SK-N-SH treated with all-trans-retinoic acid at 6 μM for 48 hours (cell line): Measurements from ENCODE around the gene ATP2B3.

Experiments
- ARNTL ChIP-seq: fragments of 450-650 bp; formaldehyde crosslinking; IDR thresholded peaks from 2 replicates; pipeline ENCODE4 v1.5.0; 2020; ENCODE audit warnings: low read depth, mild to moderate bottlenecking, moderate library complexity, borderline replicate concordance
- PATZ1 ChIP-seq: fragments of 250-450 bp; sonication (Bioruptor Pico); IDR thresholded peaks from 2 replicates; pipeline ENCODE4 v1.8.0; 2020; ENCODE audit warnings: mild to moderate bottlenecking, moderate library complexity, borderline replicate concordance
- RARB ChIP-seq: fragments of 250-450 bp; sonication (Bioruptor Pico); IDR thresholded peaks from 2 replicates; pipeline ENCODE4 v1.8.0; 2021; ENCODE audit warnings: mild to moderate bottlenecking, moderate library complexity
- TOX ChIP-seq: fragments of 250-450 bp; sonication (Bioruptor Pico); IDR thresholded peaks from 2 replicates; pipeline ENCODE4 v1.8.0; 2021; ENCODE audit warnings: mild to moderate bottlenecking, moderate library complexity, borderline replicate concordance
- TF ChIP-seq, protein P1 (sequence below): fragments of 250-450 bp; sonication (Bioruptor Pico); IDR thresholded peaks from 2 replicates; pipeline ENCODE4 v1.5.0; 2020; ENCODE audit warnings: mild to moderate bottlenecking, moderate library complexity

DNA sequence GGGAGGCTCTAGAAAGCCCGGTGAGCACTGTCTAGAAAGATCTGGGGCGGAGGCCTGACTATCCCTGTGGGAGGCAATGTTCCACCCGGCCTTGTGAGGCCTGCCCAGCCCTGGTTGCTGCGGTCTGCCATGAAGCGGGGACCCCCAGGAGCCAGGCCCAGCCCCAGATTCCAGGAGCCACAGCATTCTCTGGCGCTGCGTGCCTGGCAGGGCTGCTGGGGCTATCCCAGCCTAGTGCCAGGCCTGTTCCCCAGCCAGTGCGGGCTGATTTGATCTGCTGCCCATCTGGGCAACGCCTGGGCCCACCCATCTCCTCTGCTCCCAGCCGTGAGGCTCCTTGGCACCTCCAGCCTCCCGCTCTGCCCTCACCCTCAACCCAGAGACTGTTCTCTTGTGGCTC, 19.6 kb downstream of the ATP2B3 start:
- TF ChIP-seq ARNTL (CRISPR knock-in tag) (no peak), PATZ1 (CRISPR knock-in tag) (no peak), TOX (CRISPR knock-in tag) (no peak), RARB (no peak)
- TF ChIP-seq, protein P1, sequence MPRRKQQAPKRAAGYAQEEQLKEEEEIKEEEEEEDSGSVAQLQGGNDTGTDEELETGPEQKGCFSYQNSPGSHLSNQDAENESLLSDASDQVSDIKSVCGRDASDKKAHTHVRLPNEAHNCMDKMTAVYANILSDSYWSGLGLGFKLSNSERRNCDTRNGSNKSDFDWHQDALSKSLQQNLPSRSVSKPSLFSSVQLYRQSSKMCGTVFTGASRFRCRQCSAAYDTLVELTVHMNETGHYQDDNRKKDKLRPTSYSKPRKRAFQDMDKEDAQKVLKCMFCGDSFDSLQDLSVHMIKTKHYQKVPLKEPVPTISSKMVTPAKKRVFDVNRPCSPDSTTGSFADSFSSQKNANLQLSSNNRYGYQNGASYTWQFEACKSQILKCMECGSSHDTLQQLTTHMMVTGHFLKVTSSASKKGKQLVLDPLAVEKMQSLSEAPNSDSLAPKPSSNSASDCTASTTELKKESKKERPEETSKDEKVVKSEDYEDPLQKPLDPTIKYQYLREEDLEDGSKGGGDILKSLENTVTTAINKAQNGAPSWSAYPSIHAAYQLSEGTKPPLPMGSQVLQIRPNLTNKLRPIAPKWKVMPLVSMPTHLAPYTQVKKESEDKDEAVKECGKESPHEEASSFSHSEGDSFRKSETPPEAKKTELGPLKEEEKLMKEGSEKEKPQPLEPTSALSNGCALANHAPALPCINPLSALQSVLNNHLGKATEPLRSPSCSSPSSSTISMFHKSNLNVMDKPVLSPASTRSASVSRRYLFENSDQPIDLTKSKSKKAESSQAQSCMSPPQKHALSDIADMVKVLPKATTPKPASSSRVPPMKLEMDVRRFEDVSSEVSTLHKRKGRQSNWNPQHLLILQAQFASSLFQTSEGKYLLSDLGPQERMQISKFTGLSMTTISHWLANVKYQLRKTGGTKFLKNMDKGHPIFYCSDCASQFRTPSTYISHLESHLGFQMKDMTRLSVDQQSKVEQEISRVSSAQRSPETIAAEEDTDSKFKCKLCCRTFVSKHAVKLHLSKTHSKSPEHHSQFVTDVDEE: no peak
